GM06990 (cell line): Measurements from ENCODE around the gene RFC2.

Experiments used
- DNase-seq: peaks from one replicate; pipeline ENCODE4 v3.0.0-alpha.2; 2011; ENCODE audit not compliant: insufficient read length; ENCODE audit errors: extremely low read depth
- H3K27me3 ChIP-seq: replicated peaks from 2 replicates; pipeline ENCODE4 v1.6.0; 2011; ENCODE audit warnings: low read length; ENCODE audit not compliant: control insufficient read depth, insufficient read depth
- H3K36me3 ChIP-seq: 2 replicates; pipeline ENCODE4 v1.5.1; 2011; ENCODE audit warnings: low read length; ENCODE audit not compliant: control insufficient read depth, insufficient read depth
- H3K4me3 ChIP-seq: replicated peaks from 2 replicates; pipeline ENCODE4 v1.5.1; 2011; ENCODE audit warnings: low read depth, mild to moderate bottlenecking, control low read depth, low read length
- CTCF ChIP-seq: IDR thresholded peaks from 2 replicates; pipeline ENCODE4 v1.5.1; 2011; ENCODE audit warnings: low read length, control low read depth, mild to moderate bottlenecking, inconsistent platforms; ENCODE audit not compliant: insufficient read depth, poor library complexity, severe bottlenecking

Gene RFC2

GRCh38 chr7:74187915-74188675 lies 66.1 kb downstream of the RFC2 start:
- no peak for TF ChIP-seq CTCF
- DNase-seq = no peak
- H3K27me3 ChIP-seq = no peaks in the 10 kb centered on the region
- no peak overlapping the region for H3K4me3 ChIP-seq
- peaks cover 32% of the 10 kb centered on the region for H3K36me3 ChIP-seq

GRCh38 chr7:74185636-74186035 lies 68.6 kb downstream of the RFC2 start:
- no peak for DNase-seq
- Histone ChIP-seq H3K27me3 (no peaks in the 10 kb centered on the region), H3K4me3 (no peak overlapping the region)

DNA sequence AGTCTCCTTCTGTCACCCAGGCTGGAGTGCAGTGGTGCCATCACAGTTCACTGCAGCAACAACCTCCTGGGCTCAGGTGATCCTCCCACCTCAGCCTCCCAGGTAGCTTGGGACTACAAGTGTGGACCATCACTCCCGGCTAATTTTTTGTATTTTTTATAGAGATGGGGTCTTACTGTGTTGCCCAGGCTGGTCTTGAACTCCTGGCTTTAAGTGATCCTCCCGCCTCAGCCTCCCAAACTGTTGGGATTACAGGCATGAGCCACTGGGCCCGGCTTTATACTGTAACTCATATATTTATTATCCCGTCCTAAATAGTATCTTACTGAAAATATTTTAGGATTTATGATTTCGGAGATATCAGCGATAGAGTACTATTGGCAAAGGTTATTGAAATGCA lies 69.2 kb downstream of the RFC2 start:
- no peaks in the 10 kb centered on the region for H3K27me3 ChIP-seq
- DNase-seq = no peak
- no peak overlapping the region for H3K4me3 ChIP-seq
- no peak for TF ChIP-seq CTCF
- H3K36me3 ChIP-seq = peaks cover 19% of the 10 kb centered on the region

More at GRCh38 chr7:74185636-74186035, 68.6 kb downstream of the RFC2 start:
- peaks cover 23% of the 10 kb centered on the region for H3K36me3 ChIP-seq
- no peak for TF ChIP-seq CTCF

DNA sequence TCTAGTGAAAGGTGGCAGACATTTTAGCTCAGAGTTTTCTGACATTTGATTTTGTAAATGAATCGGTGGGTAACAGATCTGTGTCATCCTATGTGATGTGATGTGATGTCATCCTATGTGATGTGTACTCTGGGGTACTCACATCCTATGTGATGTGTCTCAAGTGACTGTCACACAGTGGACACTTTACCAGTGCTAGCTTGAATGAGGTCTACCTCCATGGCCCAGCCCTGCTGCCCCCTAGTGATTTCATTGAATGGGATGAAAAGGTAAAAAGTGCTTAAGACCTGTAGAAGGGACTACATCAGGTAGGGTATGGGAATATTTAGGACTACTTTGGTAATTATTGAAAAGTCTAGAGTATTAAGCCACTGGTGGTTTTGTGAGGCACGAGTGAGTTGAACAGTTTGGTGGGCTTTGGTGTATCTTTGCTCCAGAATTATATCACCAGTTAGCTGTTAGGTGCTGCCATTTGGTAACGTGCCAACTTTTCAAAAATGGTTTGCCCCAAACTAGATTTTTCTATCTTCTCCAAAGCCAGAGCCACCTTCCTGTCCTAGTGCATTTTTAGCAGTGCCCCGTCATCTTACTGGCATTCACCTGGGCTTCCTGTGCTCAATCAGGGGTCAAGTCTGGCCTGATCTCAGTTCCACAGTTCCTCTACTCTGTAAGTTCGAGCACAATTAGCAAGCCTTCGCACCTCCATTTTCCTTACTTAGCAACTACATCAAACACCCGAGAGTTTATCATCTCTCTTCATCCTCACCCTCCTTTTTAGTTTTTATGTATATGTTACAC lies 70.3 kb downstream of the RFC2 start:
- peak; percentile 66 for TF ChIP-seq CTCF
- DNase-seq = no peak
- H3K36me3 ChIP-seq = peaks cover 16% of the 10 kb centered on the region

GRCh38 chr7:74183142-74183541 lies 71.1 kb downstream of the RFC2 start:
- Histone ChIP-seq H3K36me3 (peaks cover 11% of the 10 kb centered on the region), H3K4me3 (no peak overlapping the region), H3K27me3 (no peaks in the 10 kb centered on the region)
- DNase-seq = no peak
- no peak for TF ChIP-seq CTCF

More for the DNA sequence above, 70.3 kb downstream of the RFC2 start:
- Histone ChIP-seq H3K4me3 (no peak overlapping the region), H3K27me3 (no peaks in the 10 kb centered on the region)
